Measurements from ENCODE around the gene NGB. TPM values are rescaled to one million over a fixed set of nuclear protein-coding genes. Genes with fewer than 3 reads are reported as not detected.

Gene NGB
- total and polyA plus RNA-seq, 9 donors = 0.04 to 0.11 TPM; not detected in 7

DNA sequence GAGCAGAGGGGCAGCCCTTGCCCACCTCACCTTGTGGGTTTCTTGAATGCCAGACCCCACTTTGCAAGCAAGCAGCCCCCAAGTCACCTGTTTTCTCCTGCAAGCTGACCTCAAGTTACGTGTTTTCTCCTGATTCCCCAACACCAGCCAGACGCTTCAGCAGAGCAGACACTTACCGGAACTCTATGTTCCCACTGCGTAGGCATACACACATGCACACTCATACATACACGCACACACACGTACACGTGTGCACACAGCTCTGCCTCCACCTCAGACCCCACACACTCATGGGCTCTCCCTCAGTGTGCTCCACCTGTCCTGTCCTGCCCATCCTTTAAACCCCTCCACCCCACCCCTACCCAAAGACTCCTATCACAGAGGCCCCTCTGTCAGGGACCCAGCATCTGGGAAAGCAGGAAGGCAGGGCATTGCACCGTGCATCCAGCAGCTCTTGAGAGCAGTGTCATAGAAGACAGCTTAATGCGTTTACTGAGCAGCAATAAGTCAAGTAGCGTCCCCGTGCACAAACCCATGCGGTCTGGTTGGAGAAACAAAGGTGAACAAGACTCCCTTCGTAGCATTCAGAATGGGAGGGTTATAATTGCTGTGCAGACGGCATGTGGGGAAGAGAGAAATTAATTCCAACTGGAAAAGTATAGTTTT lies 45.0 kb downstream of the NGB start:
- no peaks in the 10 kb centered on the region for H3K36me3 ChIP-seq
- intact Hi-C loops (cut with DNase I) = no loop called here
- no peaks in the 10 kb centered on the region for H3K4me1 ChIP-seq (ENCODE audit: insufficient read depth)
- no peak overlapping the region for H3K4me3 ChIP-seq
- no peak for DNase-seq
- no peaks in the 10 kb centered on the region for H3K27me3 ChIP-seq
- 83 to 87% (median 85%) methylated on average over 14 of the region's 14 CpGs for WGBS, 3 donors
- TF ChIP-seq POLR2A (IDR thresholded peaks at IDR 0.05) = no peak
- TF ChIP-seq EP300 (IDR thresholded peaks at IDR 0.05) = no peak
- TF ChIP-seq, protein P1, sequence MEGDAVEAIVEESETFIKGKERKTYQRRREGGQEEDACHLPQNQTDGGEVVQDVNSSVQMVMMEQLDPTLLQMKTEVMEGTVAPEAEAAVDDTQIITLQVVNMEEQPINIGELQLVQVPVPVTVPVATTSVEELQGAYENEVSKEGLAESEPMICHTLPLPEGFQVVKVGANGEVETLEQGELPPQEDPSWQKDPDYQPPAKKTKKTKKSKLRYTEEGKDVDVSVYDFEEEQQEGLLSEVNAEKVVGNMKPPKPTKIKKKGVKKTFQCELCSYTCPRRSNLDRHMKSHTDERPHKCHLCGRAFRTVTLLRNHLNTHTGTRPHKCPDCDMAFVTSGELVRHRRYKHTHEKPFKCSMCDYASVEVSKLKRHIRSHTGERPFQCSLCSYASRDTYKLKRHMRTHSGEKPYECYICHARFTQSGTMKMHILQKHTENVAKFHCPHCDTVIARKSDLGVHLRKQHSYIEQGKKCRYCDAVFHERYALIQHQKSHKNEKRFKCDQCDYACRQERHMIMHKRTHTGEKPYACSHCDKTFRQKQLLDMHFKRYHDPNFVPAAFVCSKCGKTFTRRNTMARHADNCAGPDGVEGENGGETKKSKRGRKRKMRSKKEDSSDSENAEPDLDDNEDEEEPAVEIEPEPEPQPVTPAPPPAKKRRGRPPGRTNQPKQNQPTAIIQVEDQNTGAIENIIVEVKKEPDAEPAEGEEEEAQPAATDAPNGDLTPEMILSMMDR (IDR thresholded peaks at IDR 0.05) = no peak
- no peaks in the 10 kb centered on the region for H3K9me3 ChIP-seq
- H3K27ac ChIP-seq = no peak overlapping the region

DNA sequence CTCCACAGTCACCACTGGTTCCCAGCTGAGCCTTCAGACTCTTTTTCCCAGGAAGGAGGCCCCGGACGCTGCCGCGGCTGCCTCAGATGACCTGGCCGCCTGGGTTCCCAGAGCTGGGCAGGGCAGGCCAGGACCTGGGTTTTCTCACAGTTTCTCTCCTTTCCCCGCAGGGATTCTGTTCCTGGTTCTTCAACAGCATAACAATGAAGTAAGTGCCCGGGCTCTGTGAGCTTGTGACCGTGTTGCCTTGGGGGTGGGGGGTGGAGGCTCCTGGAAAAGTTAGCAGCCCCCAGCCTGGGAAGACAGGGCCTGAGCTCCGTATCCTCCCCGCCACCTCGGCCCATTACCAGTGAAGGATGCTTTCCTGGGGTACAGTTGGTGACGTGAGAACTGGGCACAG lies 45.8 kb downstream of the NGB start:
- DNase-seq = no peak
- Histone ChIP-seq H3K4me3 (no peak overlapping the region), H3K36me3 (no peaks in the 10 kb centered on the region), H3K9me3 (no peaks in the 10 kb centered on the region), H3K4me1 (ENCODE audit: insufficient read depth) (no peaks in the 10 kb centered on the region), H3K27me3 (no peaks in the 10 kb centered on the region), H3K27ac (no peak overlapping the region)
- WGBS, 3 donors = 71 to 79% (median 73%) methylated on average over 12 of the region's 12 CpGs
- TF ChIP-seq, protein P1 (IDR thresholded peaks at IDR 0.05) = no peak
- TF ChIP-seq POLR2A (IDR thresholded peaks at IDR 0.05) (no peak), EP300 (IDR thresholded peaks at IDR 0.05) (no peak)
- intact Hi-C loops (cut with DNase I) = no loop called here

DNA sequence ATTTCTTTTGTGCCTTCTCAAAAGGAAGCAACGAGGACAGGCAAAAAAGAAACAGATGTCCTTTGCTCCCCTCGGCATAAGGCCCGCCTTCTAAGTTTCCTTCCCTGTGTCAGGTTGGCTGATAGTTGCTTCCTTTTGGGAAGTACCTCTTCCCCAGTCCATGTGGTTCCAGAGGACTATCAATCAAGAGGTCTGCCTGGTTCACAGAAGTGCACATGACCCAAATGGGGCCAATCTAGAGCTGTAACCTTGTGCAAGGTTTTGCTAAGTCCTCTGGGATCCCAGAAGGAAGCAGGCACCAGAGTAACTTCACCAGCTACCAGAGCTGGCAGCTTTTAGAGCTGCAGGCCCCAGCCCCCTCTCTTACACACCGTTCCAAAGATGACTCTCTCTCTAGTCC lies 46.8 kb downstream of the NGB start:
- Histone ChIP-seq H3K4me1 (ENCODE audit: insufficient read depth) (no peaks in the 10 kb centered on the region), H3K9me3 (no peaks in the 10 kb centered on the region), H3K4me3 (no peak overlapping the region), H3K27ac (no peak overlapping the region), H3K36me3 (no peaks in the 10 kb centered on the region), H3K27me3 (no peaks in the 10 kb centered on the region)
- intact Hi-C loops (cut with DNase I) = no loop called here
- no peak for DNase-seq
- 56 to 64% (median 59%) methylated on average over 4 of the region's 4 CpGs for WGBS, 3 donors
- TF ChIP-seq EP300 (IDR thresholded peaks at IDR 0.05) = no peak
- TF ChIP-seq, protein P1 (IDR thresholded peaks at IDR 0.05) = no peak
- no peak for TF ChIP-seq POLR2A (IDR thresholded peaks at IDR 0.05)

DNA sequence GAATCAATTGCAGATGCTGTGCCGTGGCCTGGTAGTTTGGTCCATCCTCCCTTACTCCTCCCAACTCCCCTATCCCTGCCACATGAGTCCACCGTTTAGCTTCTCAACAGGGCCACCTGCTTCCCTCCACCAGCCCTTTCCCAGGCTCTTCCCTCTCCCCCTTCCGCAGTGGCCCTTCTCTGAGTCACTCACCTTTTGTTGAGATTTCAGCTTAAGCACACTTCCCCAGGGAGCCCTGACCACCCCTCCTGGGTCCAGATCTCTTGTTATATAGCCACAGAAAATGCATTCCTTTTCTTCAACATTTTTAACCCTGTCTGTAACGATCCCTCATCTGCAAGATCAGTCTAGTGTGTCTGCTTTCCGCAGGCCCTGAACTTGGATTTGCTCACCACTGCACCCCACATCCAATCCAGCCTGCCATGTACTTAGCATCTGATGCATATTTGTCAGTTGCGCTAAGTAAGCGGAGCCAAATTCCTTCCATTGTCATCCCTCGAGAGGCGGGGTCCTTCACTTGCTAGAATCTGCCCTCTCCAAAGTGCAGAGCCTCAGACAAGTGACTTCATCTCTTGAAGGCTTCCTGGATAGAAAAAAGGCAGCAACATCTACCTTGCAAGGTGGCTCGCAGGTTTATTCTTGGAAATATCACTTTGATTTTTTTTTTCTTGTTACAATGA lies 48.3 kb downstream of the NGB start:
- intact Hi-C loops (cut with DNase I) = no loop called here
- Histone ChIP-seq H3K27me3 (no peaks in the 10 kb centered on the region), H3K4me3 (no peak overlapping the region), H3K36me3 (no peaks in the 10 kb centered on the region), H3K9me3 (no peaks in the 10 kb centered on the region), H3K27ac (no peak overlapping the region), H3K4me1 (ENCODE audit: insufficient read depth) (no peaks in the 10 kb centered on the region)
- DNase-seq = no peak
- TF ChIP-seq, protein P1 (IDR thresholded peaks at IDR 0.05) = no peak
- TF ChIP-seq POLR2A (IDR thresholded peaks at IDR 0.05) (no peak), EP300 (IDR thresholded peaks at IDR 0.05) (no peak)
- WGBS, 3 donors = 58 to 74% (median 70%) methylated on average over 8 to 10 of the region's 10 CpGs

Measured in ovary (tissue), 9 donors.